Tibial artery (tissue), 4 donors: ENCODE results near the gene ARHGAP40.

Experiments
- DNase-seq, 2 donors: peaks; one replicate each; pipeline ENCODE4 v3.0.0-alpha.2; 2019
- H3K27ac ChIP-seq, 2 donors: fragments of 200-600 bp; sonication (generic) in 1 of 2; 1 replicate in 1 of 2; 2 replicates in 1 of 2; pipeline ENCODE4 v1.5.1; 2018 to 2019; ENCODE audit warnings: mild to moderate bottlenecking in 1 of 2
- H3K27me3 ChIP-seq, 2 donors: fragments of 200-600 bp; sonication (generic) in 1 of 2; one replicate each; pipeline versions ENCODE4 v1.5.1 to v1.6.0; 2016 to 2019
- H3K36me3 ChIP-seq, 3 donors: fragments of 200-600 bp; sonication (generic) in 2 of 3; one replicate each; pipeline ENCODE4 v1.5.1; 2016 to 2019; ENCODE audit warnings: mild to moderate bottlenecking in 2 of 3
- H3K4me1 ChIP-seq, 4 donors: fragments of 200-600 bp; sonication (generic) in 2 of 4; 1 replicate in 3 of 4; 2 replicates in 1 of 4; pipeline ENCODE4 v1.5.1; 2016 to 2019
- H3K4me3 ChIP-seq, 2 donors: fragments of 200-600 bp; sonication (generic) in 1 of 2; 1 replicate in 1 of 2; 2 replicates in 1 of 2; pipeline ENCODE4 v1.5.1; 2018 to 2019; ENCODE audit warnings: mild to moderate bottlenecking in 2 of 2
- H3K9me3 ChIP-seq, 3 donors: fragments of 200-600 bp; sonication (generic) in 1 of 3; one replicate each; pipeline ENCODE4 v1.5.1; 2016 to 2019
- intact Hi-C: fragments of 100-400 bp; cut with DNase I; formaldehyde crosslinking; loops from one replicate; pipeline ENCODE4 v1.15.0; 2023; ENCODE audit warnings: low total_unique reads
- TF ChIP-seq, protein P1 (sequence below), 2 experiments: fragments of 200-600 bp in 1 of 2; fragments of 450-650 bp in 1 of 2; IDR thresholded peaks; one replicate each; pipeline ENCODE4 v1.5.1; 2017 to 2019; ENCODE audit warnings: antibody characterized with exemption in 2 of 2, mild to moderate bottlenecking in 1 of 2, moderate library complexity in 1 of 2

Gene ARHGAP40

GRCh38 chr20:38616457-38616856 lies 14.8 kb downstream of the ARHGAP40 start:
- no peak for DNase-seq
- no peaks in the 10 kb centered on the region for H3K9me3 ChIP-seq
- intact Hi-C loops, result no loop called here
- no peak overlapping the region for H3K4me3 ChIP-seq
- no peaks in the 10 kb centered on the region for H3K36me3 ChIP-seq
- peaks cover 0 to 45% of the 10 kb centered on the region in 2 donors for H3K27me3 ChIP-seq
- no peak overlapping the region for H3K27ac ChIP-seq
- TF ChIP-seq, protein P1, sequence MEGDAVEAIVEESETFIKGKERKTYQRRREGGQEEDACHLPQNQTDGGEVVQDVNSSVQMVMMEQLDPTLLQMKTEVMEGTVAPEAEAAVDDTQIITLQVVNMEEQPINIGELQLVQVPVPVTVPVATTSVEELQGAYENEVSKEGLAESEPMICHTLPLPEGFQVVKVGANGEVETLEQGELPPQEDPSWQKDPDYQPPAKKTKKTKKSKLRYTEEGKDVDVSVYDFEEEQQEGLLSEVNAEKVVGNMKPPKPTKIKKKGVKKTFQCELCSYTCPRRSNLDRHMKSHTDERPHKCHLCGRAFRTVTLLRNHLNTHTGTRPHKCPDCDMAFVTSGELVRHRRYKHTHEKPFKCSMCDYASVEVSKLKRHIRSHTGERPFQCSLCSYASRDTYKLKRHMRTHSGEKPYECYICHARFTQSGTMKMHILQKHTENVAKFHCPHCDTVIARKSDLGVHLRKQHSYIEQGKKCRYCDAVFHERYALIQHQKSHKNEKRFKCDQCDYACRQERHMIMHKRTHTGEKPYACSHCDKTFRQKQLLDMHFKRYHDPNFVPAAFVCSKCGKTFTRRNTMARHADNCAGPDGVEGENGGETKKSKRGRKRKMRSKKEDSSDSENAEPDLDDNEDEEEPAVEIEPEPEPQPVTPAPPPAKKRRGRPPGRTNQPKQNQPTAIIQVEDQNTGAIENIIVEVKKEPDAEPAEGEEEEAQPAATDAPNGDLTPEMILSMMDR (IDR thresholded peaks at IDR 0.05), result no peak
- no peaks in the 10 kb centered on the region for H3K4me1 ChIP-seq

DNA sequence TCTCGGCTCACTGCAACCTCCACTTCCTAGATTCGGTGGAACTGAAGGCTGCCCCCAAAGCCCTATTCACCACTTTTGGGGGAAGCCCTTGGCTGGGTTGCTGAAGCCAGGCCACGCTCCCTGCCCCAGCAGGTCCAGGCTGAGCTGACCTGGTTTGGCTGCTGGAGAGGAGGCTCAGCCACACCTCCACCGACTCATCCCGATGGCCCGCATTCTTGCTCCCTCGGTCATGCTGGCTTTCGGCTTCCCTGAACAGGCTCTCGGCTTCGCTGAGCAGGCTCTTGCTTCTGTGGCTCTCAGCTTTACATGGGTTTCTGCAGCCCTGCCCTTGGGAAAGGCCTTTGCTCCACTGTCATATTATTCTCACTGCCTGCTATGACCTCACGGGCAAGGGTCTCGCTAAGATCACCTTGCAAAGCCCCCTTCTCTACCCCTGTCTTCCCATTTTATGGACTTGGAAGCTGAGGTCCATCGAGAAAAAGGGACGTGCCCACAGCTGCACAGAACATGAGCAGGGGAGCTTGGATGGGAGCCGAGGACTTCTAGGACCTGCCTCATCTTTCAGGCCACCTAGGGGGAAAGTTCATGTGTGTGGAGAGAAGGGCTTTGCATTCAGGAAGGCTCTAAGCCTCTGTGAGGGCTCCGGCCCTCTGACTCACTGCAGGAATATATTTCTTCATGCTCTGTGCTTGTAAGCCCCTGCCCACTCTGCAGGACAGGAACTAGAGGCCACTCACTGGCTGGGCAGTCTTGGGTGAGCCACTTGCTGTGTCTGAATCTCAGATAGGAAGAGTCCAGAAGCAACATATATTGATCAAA lies 15.6 kb downstream of the ARHGAP40 start:
- intact Hi-C loops, result no loop called here
- H3K9me3 ChIP-seq, result no peaks in the 10 kb centered on the region
- TF ChIP-seq, protein P1 (IDR thresholded peaks at IDR 0.05), result no peak
- no peak overlapping the region for H3K4me3 ChIP-seq
- no peak overlapping the region for H3K27ac ChIP-seq
- H3K36me3 ChIP-seq, result no peaks in the 10 kb centered on the region
- H3K4me1 ChIP-seq, result no peaks in the 10 kb centered on the region
- no peak for DNase-seq
- peaks cover 0 to 42% of the 10 kb centered on the region in 2 donors for H3K27me3 ChIP-seq

GRCh38 chr20:38617830-38618196 lies 16.2 kb downstream of the ARHGAP40 start:
- no peaks in the 10 kb centered on the region for H3K9me3 ChIP-seq
- no peaks in the 10 kb centered on the region for H3K36me3 ChIP-seq
- H3K4me1 ChIP-seq, result no peaks in the 10 kb centered on the region
- no peak for DNase-seq
- no peak overlapping the region for H3K4me3 ChIP-seq
- H3K27ac ChIP-seq, result no peak overlapping the region
- TF ChIP-seq, protein P1 (IDR thresholded peaks at IDR 0.05), result no peak
- H3K27me3 ChIP-seq, result peaks cover 0 to 39% of the 10 kb centered on the region in 2 donors
- intact Hi-C loops, result no loop called here

DNA sequence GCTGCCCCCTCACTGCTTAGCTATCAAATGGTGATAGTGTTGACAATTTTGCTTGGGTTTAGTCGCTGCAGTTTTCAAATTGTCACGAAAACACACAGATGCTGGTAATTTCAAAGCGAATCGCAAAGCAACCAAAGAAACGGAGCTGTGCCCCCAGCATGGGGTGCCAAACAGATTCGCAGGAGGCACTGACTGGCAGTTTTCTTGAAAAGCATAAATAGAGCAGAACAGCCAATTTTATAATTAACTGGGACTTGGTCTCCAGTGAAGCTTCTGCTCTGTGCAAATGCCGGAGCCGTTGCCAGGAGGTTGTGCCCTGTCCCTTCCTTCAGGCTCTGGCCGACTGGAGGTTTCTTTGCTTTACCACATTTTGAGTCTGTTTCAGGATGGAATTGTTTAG lies 18.8 kb downstream of the ARHGAP40 start:
- Histone ChIP-seq H3K4me3 (no peak overlapping the region), H3K27me3 (peaks cover 0 to 30% of the 10 kb centered on the region in 2 donors), H3K4me1 (no peaks in the 10 kb centered on the region), H3K27ac (no peak overlapping the region), H3K36me3 (no peaks in the 10 kb centered on the region), H3K9me3 (no peaks in the 10 kb centered on the region)
- TF ChIP-seq, protein P1 (IDR thresholded peaks at IDR 0.05), result no peak
- intact Hi-C loops, result no loop called here
- no peak for DNase-seq

DNA sequence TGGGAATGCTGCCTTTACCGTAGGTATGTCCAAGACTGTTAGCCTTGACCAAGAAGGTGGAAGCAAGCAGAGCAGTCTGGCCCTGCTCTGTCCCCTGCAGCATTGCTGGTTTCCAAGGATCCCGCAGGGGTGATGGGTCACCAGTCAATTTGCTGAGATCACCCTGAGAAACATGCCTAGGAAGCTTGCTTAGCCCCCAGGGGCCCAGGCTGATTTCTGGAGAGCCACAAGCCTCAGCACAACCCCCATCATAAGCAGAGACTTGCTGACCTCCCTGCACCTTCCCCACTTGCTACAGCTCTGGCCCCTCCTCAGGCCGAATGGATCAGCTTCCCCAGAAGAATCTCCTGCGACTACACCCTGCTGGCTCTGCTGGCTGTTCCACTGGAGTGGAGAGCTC lies 21.5 kb downstream of the ARHGAP40 start:
- intact Hi-C loops, result no loop called here
- DNase-seq, result no peak
- Histone ChIP-seq H3K36me3 (no peaks in the 10 kb centered on the region), H3K4me3 (no peak overlapping the region), H3K4me1 (no peaks in the 10 kb centered on the region), H3K27ac (no peak overlapping the region), H3K27me3 (peaks cover 0 to 11% of the 10 kb centered on the region in 2 donors), H3K9me3 (no peaks in the 10 kb centered on the region)
- TF ChIP-seq, protein P1 (IDR thresholded peaks at IDR 0.05), result no peak
